Colonic mucosa (tissue), 4 donors: ENCODE results near the gene NDUFV1. TPM values are rescaled to one million over a fixed set of nuclear protein-coding genes. Genes with fewer than 3 reads are reported as not detected.

Experiments used
- DNase-seq: peaks from one replicate; pipeline ENCODE4 v3.0.0-alpha.2; 2020
- H3K27ac ChIP-seq: fragments of 200-600 bp; one replicate; pipeline ENCODE4 v1.8.0; 2021
- H3K27me3 ChIP-seq: fragments of 200-600 bp; one replicate; pipeline ENCODE4 v1.8.0; 2021
- H3K36me3 ChIP-seq: fragments of 200-600 bp; one replicate; pipeline ENCODE4 v1.8.0; 2021
- H3K4me1 ChIP-seq: fragments of 200-600 bp; one replicate; pipeline ENCODE4 v1.8.0; 2021; ENCODE audit warnings: mild to moderate bottlenecking
- H3K4me3 ChIP-seq: fragments of 200-600 bp; one replicate; pipeline ENCODE4 v1.8.0; 2021
- H3K9ac ChIP-seq, 2 donors: one replicate each; pipeline ENCODE4 v1.7.0; 2013; ENCODE audit warnings: control low read depth in 2 of 2, low read depth in 2 of 2, low read length in 2 of 2
- H3K9me3 ChIP-seq: fragments of 200-600 bp; one replicate; pipeline ENCODE4 v1.8.0; 2021
- intact Hi-C: fragments of 100-400 bp; cut with DNase I; formaldehyde crosslinking; loops from one replicate; pipeline ENCODE4 v1.14.1; 2022
- total RNA-seq, 2 donors: library from RNA; stranded (reverse); fragmentation: NEBNext Ultra II Directional in 1 of 2; extraction: Animal tissue kit (Norgen Biotek cat#: 25700) in 1 of 2; gene quantifications; one replicate each; pipeline ENCODE4 v1.2.1, GENCODE V29; 2021
- TF ChIP-seq, protein P1 (sequence below): fragments of 200-600 bp; IDR thresholded peaks from one replicate; pipeline ENCODE4 v1.8.0; 2022; ENCODE audit warnings: antibody characterized with exemption, mild to moderate bottlenecking
- donor health status: healthy.
- donor health status: DM: no; HTN: no; CAD: no.
- donor health status: DM: no; HTN: no; CAD: no.

The NDUFV1 gene
- total RNA-seq, 2 donors from 2014 or later: 329 to 361 TPM

DNA sequence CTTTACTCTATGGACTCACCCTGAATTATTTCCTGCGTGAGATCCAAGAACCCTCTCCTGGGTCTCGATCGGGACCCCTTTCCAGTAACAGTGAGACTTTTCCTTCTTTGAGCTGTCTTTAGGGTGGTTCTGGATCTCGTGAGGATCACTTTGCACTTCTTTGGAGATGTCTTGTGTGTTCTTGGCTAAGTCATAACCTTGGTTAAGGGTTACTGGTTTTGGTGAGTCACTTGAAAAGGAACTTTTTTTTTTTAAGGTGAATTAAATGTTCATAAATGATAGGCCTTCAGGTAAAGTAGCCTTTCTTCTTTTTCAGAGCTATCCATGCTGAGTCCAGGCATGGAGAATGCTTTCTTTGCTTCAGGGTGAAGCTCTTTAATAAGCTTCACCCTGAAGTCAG lies 42.5 kb upstream of the NDUFV1 start:
- intact Hi-C loops: no loop called here
- Histone ChIP-seq H3K4me1 (peaks cover 1% of the 10 kb centered on the region), H3K27me3 (no peaks in the 10 kb centered on the region), H3K4me3 (no peak overlapping the region), H3K9me3 (no peaks in the 10 kb centered on the region), H3K27ac (no peak overlapping the region), H3K9ac (no peak overlapping the region), H3K36me3 (no peaks in the 10 kb centered on the region)
- no peak for DNase-seq
- TF ChIP-seq, protein P1, sequence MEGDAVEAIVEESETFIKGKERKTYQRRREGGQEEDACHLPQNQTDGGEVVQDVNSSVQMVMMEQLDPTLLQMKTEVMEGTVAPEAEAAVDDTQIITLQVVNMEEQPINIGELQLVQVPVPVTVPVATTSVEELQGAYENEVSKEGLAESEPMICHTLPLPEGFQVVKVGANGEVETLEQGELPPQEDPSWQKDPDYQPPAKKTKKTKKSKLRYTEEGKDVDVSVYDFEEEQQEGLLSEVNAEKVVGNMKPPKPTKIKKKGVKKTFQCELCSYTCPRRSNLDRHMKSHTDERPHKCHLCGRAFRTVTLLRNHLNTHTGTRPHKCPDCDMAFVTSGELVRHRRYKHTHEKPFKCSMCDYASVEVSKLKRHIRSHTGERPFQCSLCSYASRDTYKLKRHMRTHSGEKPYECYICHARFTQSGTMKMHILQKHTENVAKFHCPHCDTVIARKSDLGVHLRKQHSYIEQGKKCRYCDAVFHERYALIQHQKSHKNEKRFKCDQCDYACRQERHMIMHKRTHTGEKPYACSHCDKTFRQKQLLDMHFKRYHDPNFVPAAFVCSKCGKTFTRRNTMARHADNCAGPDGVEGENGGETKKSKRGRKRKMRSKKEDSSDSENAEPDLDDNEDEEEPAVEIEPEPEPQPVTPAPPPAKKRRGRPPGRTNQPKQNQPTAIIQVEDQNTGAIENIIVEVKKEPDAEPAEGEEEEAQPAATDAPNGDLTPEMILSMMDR: no peak

DNA sequence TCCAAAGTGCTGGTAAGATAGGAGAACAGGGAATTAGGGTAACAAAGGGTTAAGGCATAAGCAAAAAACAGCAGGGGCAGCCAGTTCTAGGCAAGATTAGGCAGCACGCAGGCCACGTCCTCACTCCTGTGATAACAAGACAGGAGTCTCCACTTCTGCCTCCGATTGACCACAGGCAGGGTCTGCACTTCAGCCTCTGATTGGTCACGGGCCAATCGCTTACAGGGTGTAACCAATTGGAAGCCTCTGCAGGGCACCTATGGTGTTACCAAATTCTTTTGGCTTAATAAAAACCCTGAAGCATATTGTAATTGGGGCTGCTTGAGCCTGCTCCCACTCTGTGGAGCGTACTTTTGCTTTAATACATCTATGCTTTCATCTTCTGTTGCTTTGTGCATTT lies 35.3 kb upstream of the NDUFV1 start:
- intact Hi-C loops: no loop called here
- TF ChIP-seq, protein P1: no peak
- no peaks in the 10 kb centered on the region for H3K4me1 ChIP-seq

GRCh38 chr11:67572305-67572704 lies 34.4 kb upstream of the NDUFV1 start:
- TF ChIP-seq, protein P1: no peak
- no peaks in the 10 kb centered on the region for H3K27me3 ChIP-seq
- intact Hi-C loops: no loop called here
- no peaks in the 10 kb centered on the region for H3K9me3 ChIP-seq
- no peak overlapping the region for H3K4me3 ChIP-seq
- no peaks in the 10 kb centered on the region for H3K4me1 ChIP-seq
- no peak for DNase-seq
- H3K27ac ChIP-seq: no peak overlapping the region
- H3K9ac ChIP-seq: no peak overlapping the region
- no peaks in the 10 kb centered on the region for H3K36me3 ChIP-seq

More for the DNA sequence above, 35.3 kb upstream of the NDUFV1 start:
- Histone ChIP-seq H3K36me3 (no peaks in the 10 kb centered on the region), H3K4me3 (no peak overlapping the region), H3K27me3 (no peaks in the 10 kb centered on the region), H3K9me3 (no peaks in the 10 kb centered on the region), H3K27ac (no peak overlapping the region), H3K9ac (no peak overlapping the region)
- no peak for DNase-seq

GRCh38 chr11:67572747-67573419 lies 33.9 kb upstream of the NDUFV1 start:
- Histone ChIP-seq H3K9ac (no peak overlapping the region), H3K9me3 (no peaks in the 10 kb centered on the region), H3K4me1 (no peaks in the 10 kb centered on the region), H3K27ac (no peak overlapping the region), H3K27me3 (no peaks in the 10 kb centered on the region), H3K36me3 (no peaks in the 10 kb centered on the region), H3K4me3 (no peak overlapping the region)
- intact Hi-C loops: no loop called here
- TF ChIP-seq, protein P1: peak; percentile 78
- DNase-seq: peak; percentile 64

GRCh38 chr11:67574938-67575337 lies 31.8 kb upstream of the NDUFV1 start:
- Histone ChIP-seq H3K36me3 (no peaks in the 10 kb centered on the region), H3K4me1 (no peaks in the 10 kb centered on the region), H3K9me3 (no peaks in the 10 kb centered on the region), H3K9ac (no peak overlapping the region), H3K27ac (no peak overlapping the region), H3K27me3 (no peaks in the 10 kb centered on the region), H3K4me3 (no peak overlapping the region)
- TF ChIP-seq, protein P1: no peak
- intact Hi-C loops: no loop called here
- no peak for DNase-seq
